Endothelial cell of umbilical vein (primary cell): ENCODE data around the gene BLID. TPM values are rescaled to one million over a fixed set of nuclear protein-coding genes. Genes with fewer than 3 reads are reported as not detected.
A peak's percentile ranks its signal among the peaks of the same experiment; 100 is the strongest.

Experiments used
- BruUV-seq: library from RNA; stranded (reverse); fragments of 400-500 nt; replicated peaks from 2 replicates; lab custom pipeline; 2021; lab: Mats Ljungman, UMichigan
- CTCF ChIA-PET: fragments of 300-600, 350-600 bp; sonication (Branson Sonifier 250); formaldehyde crosslinking; loops from one replicate; lab custom pipeline; 2021; ENCODE audit warnings: antibody characterized with exemption, inconsistent platforms; lab: Charles Lee
- POLR2A ChIA-PET: fragments of 300-600, 350-600 bp; sonication (Branson Sonifier 250); formaldehyde crosslinking; loops from one replicate; lab custom pipeline; 2021; ENCODE audit warnings: antibody characterized with exemption, inconsistent platforms; lab: Charles Lee
- DNase-seq: peaks from one replicate; pipeline ENCODE4 v3.0.0-alpha.2; 2011; ENCODE audit warnings: low read depth, low spot score
- FAIRE-seq: peaks from 2 replicates; lab custom pipeline; 2011; peaks lifted over from hg19 to GRCh38; lab: Jason Lieb, UNC
- H2AFZ ChIP-seq: 2 replicates; pipeline ENCODE4 v1.6.0; 2012; ENCODE audit warnings: low read depth, low read length, control low read depth, inconsistent platforms
- H3K27ac ChIP-seq: 2 replicates; pipeline ENCODE4 v1.5.1; 2011; ENCODE audit warnings: low read depth, mild to moderate bottlenecking, control low read depth, low read length, moderate library complexity; ENCODE audit not compliant: insufficient read depth
- H3K27me3 ChIP-seq, 2 experiments: 2 replicates each; pipeline versions ENCODE4 v1.6.0 to v1.6.1; 2011; ENCODE audit warnings: low read length in 2 of 2, mixed read lengths in 1 of 2; ENCODE audit not compliant: control insufficient read depth in 2 of 2, insufficient read depth in 2 of 2
- H3K36me3 ChIP-seq, 2 experiments: 2 replicates in 1 of 2; 3 replicates in 1 of 2; pipeline ENCODE4 v1.5.1; 2011; ENCODE audit warnings: low read length in 2 of 2, mild to moderate bottlenecking in 1 of 2, moderate library complexity in 1 of 2; ENCODE audit not compliant: control insufficient read depth in 2 of 2, insufficient read depth in 2 of 2; ENCODE audit errors: extremely low read depth in 1 of 2
- H3K4me1 ChIP-seq: 3 replicates; pipeline ENCODE4 v1.5.1; 2011; ENCODE audit warnings: mild to moderate bottlenecking, low read length; ENCODE audit not compliant: control insufficient read depth, insufficient read depth; ENCODE audit errors: extremely low read depth
- H3K4me2 ChIP-seq: 2 replicates; pipeline ENCODE4 v1.6.1; 2011; ENCODE audit warnings: low read length, control low read depth, mixed read lengths; ENCODE audit not compliant: insufficient read depth
- H3K4me3 ChIP-seq, 3 experiments: fragments of 200-600 bp in 1 of 3; sonication (generic), shearing (Covaris generic) in 1 of 3; replicated peaks in 1 of 3; 2 replicates each; pipeline ENCODE4 v1.5.1; 2011 to 2016; ENCODE audit warnings: control low read depth in 3 of 3, low read length in 3 of 3, mild to moderate bottlenecking in 2 of 3, inconsistent platforms in 1 of 3, low read depth in 1 of 3, moderate library complexity in 1 of 3; ENCODE audit not compliant: insufficient read depth in 1 of 3
- H3K79me2 ChIP-seq: 2 replicates; pipeline ENCODE4 v1.6.0; 2012; ENCODE audit warnings: low read length, inconsistent platforms; ENCODE audit not compliant: control insufficient read depth, insufficient read depth
- H3K9ac ChIP-seq: replicated peaks from 2 replicates; pipeline ENCODE3; 2011; ENCODE audit warnings: low read length, control low read depth; ENCODE audit not compliant: insufficient read depth; ENCODE audit errors: extremely low read depth
- H3K9me1 ChIP-seq: replicated peaks from 3 replicates; pipeline ENCODE4 v1.6.0; 2011; ENCODE audit warnings: mild to moderate bottlenecking, low read length; ENCODE audit not compliant: control insufficient read depth, insufficient read depth; ENCODE audit errors: extremely low read depth
- H3K9me3 ChIP-seq: replicated peaks from 2 replicates; pipeline ENCODE4 v1.5.1; 2012; ENCODE audit warnings: low read length, inconsistent platforms; ENCODE audit not compliant: control insufficient read depth, insufficient read depth
- H4K20me1 ChIP-seq: replicated peaks from 2 replicates; pipeline ENCODE3; 2011; ENCODE audit warnings: mild to moderate bottlenecking, low read length; ENCODE audit not compliant: control insufficient read depth, insufficient read depth; ENCODE audit errors: extremely low read depth
- EZH2 ChIP-seq: IDR thresholded peaks from 2 replicates; pipeline ENCODE4 v1.6.1; 2012; ENCODE audit warnings: borderline replicate concordance, low read depth, mild to moderate bottlenecking, moderate library complexity, low read length, inconsistent platforms; ENCODE audit not compliant: severe bottlenecking
- FOS ChIP-seq: IDR thresholded peaks from 2 replicates; pipeline ENCODE4 v1.6.1; 2011; ENCODE audit warnings: mild to moderate bottlenecking, low read length, moderate library complexity, borderline replicate concordance; ENCODE audit not compliant: insufficient read depth
- GATA2 ChIP-seq: IDR thresholded peaks from 2 replicates; pipeline ENCODE4 v1.7.0; 2011; ENCODE audit warnings: low read depth, mild to moderate bottlenecking, moderate library complexity, mixed read lengths, low read length; ENCODE audit not compliant: insufficient read length, insufficient read depth
- JUN ChIP-seq: IDR thresholded peaks from 2 replicates; pipeline ENCODE4 v1.6.1; 2011; ENCODE audit warnings: borderline replicate concordance, low read depth; ENCODE audit not compliant: insufficient read length, insufficient read depth
- MYC ChIP-seq: IDR thresholded peaks from one replicate; pipeline ENCODE4 v1.6.1; 2011; ENCODE audit warnings: mild to moderate bottlenecking, low read depth, low read length
- POLR2A ChIP-seq: IDR thresholded peaks from 2 replicates; pipeline ENCODE4 v1.6.1; 2012; ENCODE audit warnings: low read depth, mild to moderate bottlenecking, control low read depth, low read length
- POLR2AphosphoS5 ChIP-seq: IDR thresholded peaks from 2 replicates; pipeline ENCODE4 v1.6.1; 2012; ENCODE audit warnings: low read depth, mild to moderate bottlenecking, control low read depth, low read length, moderate library complexity; ENCODE audit not compliant: insufficient read depth
- dilution Hi-C: fragments of 300-500 bp; cut with MboI; formaldehyde crosslinking; loops from one replicate; pipeline ENCODE4 v1.15.0; 2019; ENCODE audit warnings: low sequenced_read_pairs; ENCODE audit not compliant: extremely low pct_ligation_motif_present
- intact Hi-C: fragments of 100-400 bp; cut with micrococcal nuclease; formaldehyde crosslinking; loops from one replicate; pipeline ENCODE4 v1.10.0; 2022
- polyA plus RNA-seq, 4 experiments: library from polyadenylated mRNA; depleted of rRNA in 3 of 4; stranded (reverse) in 3 of 4; unstranded in 1 of 4; fragments of >200 nt; gene quantifications; 2 replicates each; pipeline versions ENCODE4 v1.2.1 to v1.2.3, GENCODE V29; 2011 to 2012; ENCODE audit warnings: missing spikeins in 1 of 4
- total RNA-seq: library from RNA; stranded (reverse); gene quantifications from 2 replicates; pipeline ENCODE4 v1.2.3, GENCODE V29; 2021
- TF ChIP-seq, protein P1 (sequence below): IDR thresholded peaks from 2 replicates; pipeline ENCODE4 v1.6.1; 2011; ENCODE audit not compliant: insufficient read depth, insufficient read length
- TF ChIP-seq, protein P2 (sequence below), 2 donors: IDR thresholded peaks; 1 replicate in 1 of 2; 2 replicates in 1 of 2; pipeline ENCODE4 v1.5.1; 2011; ENCODE audit warnings: low read length in 2 of 2, mild to moderate bottlenecking in 2 of 2, moderate library complexity in 2 of 2, control low read depth in 1 of 2, inconsistent platforms in 1 of 2, low read depth in 1 of 2; ENCODE audit not compliant: insufficient read depth in 1 of 2; ENCODE audit errors: extremely low read depth in 1 of 2

BLID gene
- total and polyA plus RNA-seq, 2 donors (not counting 3 experiments of a cell fraction or from before 2014, with no cell fraction given): 0.12 to 3.5 TPM

GRCh38 chr11:122137078-122137793, 21.2 kb upstream of the BLID start:
- no peaks in the 10 kb centered on the region for H3K9me1 ChIP-seq
- TF ChIP-seq JUN: peak; percentile 83
- TF ChIP-seq, protein P1, sequence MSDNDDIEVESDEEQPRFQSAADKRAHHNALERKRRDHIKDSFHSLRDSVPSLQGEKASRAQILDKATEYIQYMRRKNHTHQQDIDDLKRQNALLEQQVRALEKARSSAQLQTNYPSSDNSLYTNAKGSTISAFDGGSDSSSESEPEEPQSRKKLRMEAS: no peak
- TF ChIP-seq GATA2: peak; percentile 87
- TF ChIP-seq POLR2AphosphoS5: peak; percentile 66
- TF ChIP-seq, protein P2, sequence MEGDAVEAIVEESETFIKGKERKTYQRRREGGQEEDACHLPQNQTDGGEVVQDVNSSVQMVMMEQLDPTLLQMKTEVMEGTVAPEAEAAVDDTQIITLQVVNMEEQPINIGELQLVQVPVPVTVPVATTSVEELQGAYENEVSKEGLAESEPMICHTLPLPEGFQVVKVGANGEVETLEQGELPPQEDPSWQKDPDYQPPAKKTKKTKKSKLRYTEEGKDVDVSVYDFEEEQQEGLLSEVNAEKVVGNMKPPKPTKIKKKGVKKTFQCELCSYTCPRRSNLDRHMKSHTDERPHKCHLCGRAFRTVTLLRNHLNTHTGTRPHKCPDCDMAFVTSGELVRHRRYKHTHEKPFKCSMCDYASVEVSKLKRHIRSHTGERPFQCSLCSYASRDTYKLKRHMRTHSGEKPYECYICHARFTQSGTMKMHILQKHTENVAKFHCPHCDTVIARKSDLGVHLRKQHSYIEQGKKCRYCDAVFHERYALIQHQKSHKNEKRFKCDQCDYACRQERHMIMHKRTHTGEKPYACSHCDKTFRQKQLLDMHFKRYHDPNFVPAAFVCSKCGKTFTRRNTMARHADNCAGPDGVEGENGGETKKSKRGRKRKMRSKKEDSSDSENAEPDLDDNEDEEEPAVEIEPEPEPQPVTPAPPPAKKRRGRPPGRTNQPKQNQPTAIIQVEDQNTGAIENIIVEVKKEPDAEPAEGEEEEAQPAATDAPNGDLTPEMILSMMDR (IDR thresholded peaks at IDR 0.05; ENCODE audit: extremely low read depth in 1 of 2, insufficient read depth in 1 of 2, low read depth in 1 of 2, low read length in 2 of 2): no peak
- TF ChIP-seq MYC: no peak
- peak; percentile 94 for TF ChIP-seq FOS
- peak; percentile 30 for TF ChIP-seq POLR2A
- no peak for TF ChIP-seq EZH2
- ChIA-PET CTCF (interaction anchor here (1.5 to 1.6 kb wide), 2 partner anchors 11 to 368 kb away, joined by 3 to 4 read pairs; no protein-coding TSS in a partner anchor), POLR2A (no interaction called here)
- peak overlapping the region; percentile 79 for H3K27ac ChIP-seq
- dilution Hi-C loops (no loop called here), intact Hi-C loops (loop anchor here (1.0 to 5.0 kb wide), 7 partner anchors 20 to 415 kb away; no protein-coding TSS in a partner anchor)
- peak overlapping the region; percentile 51 for H3K9ac ChIP-seq
- DNase-seq (peak; percentile 88), FAIRE-seq (peak; percentile 69)
- peak overlapping the region; percentile 72 for H3K4me2 ChIP-seq
- H3K79me2 ChIP-seq: peaks cover 78% of the 10 kb centered on the region
- peaks cover 65% of the 10 kb centered on the region for H3K4me1 ChIP-seq
- H3K4me3 ChIP-seq: peak overlapping the region in 1 of 3 experiments; percentile 8
- no TSS peak for BruUV-seq
- no peaks in the 10 kb centered on the region for H4K20me1 ChIP-seq
- H3K36me3 ChIP-seq: no peaks in the 10 kb centered on the region
- H3K9me3 ChIP-seq: no peaks in the 10 kb centered on the region
- H2AFZ ChIP-seq: no peak overlapping the region
- no peaks in the 10 kb centered on the region for H3K27me3 ChIP-seq
